IMR-90 (cell line): ENCODE results near the gene NWD2. TPM values are rescaled to one million over a fixed set of nuclear protein-coding genes. Genes with fewer than 3 reads are reported as not detected.

Experiments used
- ATAC-seq: fragments of 200-7000 bp; cut with Tn5 transposase; 2 replicates; pipeline ENCODE4 v1.9.1; 2020; ENCODE audit warnings: low read depth, mild to moderate bottlenecking, moderate library complexity
- BruUV-seq: library from RNA; stranded (reverse); fragments of 400-500 nt; replicated peaks from 2 replicates; lab custom pipeline; 2021; lab: Mats Ljungman, UMichigan
- CTCF ChIA-PET: fragments of 300-600 bp; formaldehyde crosslinking; extraction: SDS; loops from one replicate; lab custom pipeline; 2021; ENCODE audit warnings: antibody characterized with exemption; lab: Yijun Ruan, JAX
- POLR2A ChIA-PET: fragments of 300-600 bp; sonication (Branson Sonifier 250); formaldehyde crosslinking; loops from one replicate; lab custom pipeline; 2022; ENCODE audit warnings: antibody characterized with exemption; ENCODE audit not compliant: unreplicated experiment; lab: Charles Lee
- DNase-seq: peaks from one replicate; pipeline ENCODE4 v3.0.0; 2013
- H2AFZ ChIP-seq: replicated peaks from 2 replicates; pipeline ENCODE3; 2013; ENCODE audit warnings: low read length, mild to moderate bottlenecking; ENCODE audit not compliant: poor library complexity
- H2AK5ac ChIP-seq: 2 replicates; pipeline ENCODE4 v1.6.1; 2013; ENCODE audit warnings: low read depth, low read length, inconsistent platforms
- H2AK9ac ChIP-seq: replicated peaks from 2 replicates; pipeline ENCODE3; 2013; ENCODE audit warnings: mild to moderate bottlenecking, low read depth, low read length, moderate library complexity; ENCODE audit not compliant: poor library complexity
- H2BK120ac ChIP-seq: 2 replicates; pipeline ENCODE4 v1.6.1; 2013; ENCODE audit warnings: low read depth, low read length, inconsistent platforms
- H2BK15ac ChIP-seq: 3 replicates; pipeline ENCODE4 v1.6.1; 2013; ENCODE audit warnings: low read depth, low read length, inconsistent platforms
- H2BK20ac ChIP-seq: 2 replicates; pipeline ENCODE4 v1.6.1; 2013; ENCODE audit warnings: low read depth, mild to moderate bottlenecking, inconsistent platforms, low read length, moderate library complexity
- H2BK5ac ChIP-seq: 2 replicates; pipeline ENCODE4 v1.6.1; 2013; ENCODE audit warnings: mild to moderate bottlenecking, low read depth, low read length, inconsistent platforms; ENCODE audit not compliant: poor library complexity, severe bottlenecking
- H3K14ac ChIP-seq: replicated peaks from 2 replicates; pipeline ENCODE4 v1.6.1; 2013; ENCODE audit warnings: low read depth, low read length, inconsistent platforms
- H3K18ac ChIP-seq: 2 replicates; pipeline ENCODE4 v1.6.1; 2013; ENCODE audit warnings: low read depth, low read length, control low read depth
- H3K23ac ChIP-seq: 2 replicates; pipeline ENCODE4 v1.6.1; 2013; ENCODE audit warnings: low read depth, low read length, inconsistent platforms
- H3K27ac ChIP-seq: 2 replicates; pipeline ENCODE4 v1.5.1; 2013; ENCODE audit warnings: mild to moderate bottlenecking, control low read depth, low read length; ENCODE audit not compliant: insufficient read depth
- H3K27me3 ChIP-seq: 2 replicates; pipeline ENCODE4 v1.6.1; 2013; ENCODE audit warnings: low read length; ENCODE audit not compliant: control insufficient read depth, insufficient read depth
- H3K36me3 ChIP-seq: 2 replicates; pipeline ENCODE4 v1.6.1; 2013; ENCODE audit warnings: low read length, mixed read lengths; ENCODE audit not compliant: control insufficient read depth, insufficient read depth
- H3K4ac ChIP-seq: 2 replicates; pipeline ENCODE4 v1.6.1; 2013; ENCODE audit warnings: low read depth, low read length, inconsistent platforms
- H3K4me1 ChIP-seq: 2 replicates; pipeline ENCODE4 v1.6.1; 2013; ENCODE audit warnings: low read length, mixed read lengths; ENCODE audit not compliant: control insufficient read depth, insufficient read depth
- H3K4me2 ChIP-seq: 2 replicates; pipeline ENCODE4 v1.6.1; 2013; ENCODE audit warnings: low read depth, mild to moderate bottlenecking, control low read depth, low read length, moderate library complexity
- H3K4me3 ChIP-seq: 2 replicates; pipeline ENCODE4 v1.5.1; 2013; ENCODE audit warnings: low read depth, mild to moderate bottlenecking, control low read depth, low read length, moderate library complexity; ENCODE audit not compliant: insufficient read depth
- H3K56ac ChIP-seq: 2 replicates; pipeline ENCODE4 v1.6.1; 2013; ENCODE audit warnings: low read length, inconsistent platforms; ENCODE audit not compliant: insufficient read depth; ENCODE audit errors: extremely low read depth
- H3K79me1 ChIP-seq, 2 experiments: 2 replicates each; pipeline ENCODE4 v1.6.1; 2013; ENCODE audit warnings: low read length in 2 of 2, inconsistent platforms in 1 of 2, low read depth in 1 of 2
- H3K9ac ChIP-seq: 2 replicates; pipeline ENCODE4 v1.6.1; 2013; ENCODE audit warnings: low read depth, low read length, control low read depth
- H3K9me1 ChIP-seq: 2 replicates; pipeline ENCODE4 v1.6.1; 2013; ENCODE audit warnings: low read length, inconsistent platforms; ENCODE audit not compliant: insufficient read depth
- H3K9me3 ChIP-seq: 2 replicates; pipeline ENCODE4 v1.6.1; 2013; ENCODE audit warnings: low read length; ENCODE audit not compliant: control insufficient read depth, insufficient read depth
- H4K20me1 ChIP-seq: 2 replicates; pipeline ENCODE4 v1.6.1; 2013; ENCODE audit warnings: low read length, inconsistent platforms; ENCODE audit not compliant: insufficient read depth
- H4K5ac ChIP-seq: 2 replicates; pipeline ENCODE4 v1.6.1; 2013; ENCODE audit warnings: mild to moderate bottlenecking, low read depth, low read length, control low read depth
- H4K8ac ChIP-seq, 2 experiments: 2 replicates each; pipeline ENCODE4 v1.6.1; 2013; ENCODE audit warnings: low read depth in 2 of 2, low read length in 2 of 2, control low read depth in 1 of 2, inconsistent platforms in 1 of 2
- H4K91ac ChIP-seq: 2 replicates; pipeline ENCODE4 v1.6.1; 2013; ENCODE audit warnings: low read depth, low read length, inconsistent platforms; ENCODE audit not compliant: insufficient read depth
- CEBPB ChIP-seq: IDR thresholded peaks from 2 replicates; pipeline ENCODE4 v1.6.1; 2012; ENCODE audit warnings: low read depth, low read length, improper control_type of control experiment
- CHD1 ChIP-seq: IDR thresholded peaks from 2 replicates; pipeline ENCODE4 v1.6.1; 2012; ENCODE audit warnings: low read depth, low read length, improper control_type of control experiment
- CTCF ChIP-seq: conservative IDR thresholded peaks from 2 replicates; pipeline ENCODE4 v1.5.1; 2012; ENCODE audit warnings: mild to moderate bottlenecking, low read depth, low read length, improper control_type of control experiment
- FOS ChIP-seq: fragments of 150-350 bp; IDR thresholded peaks from 2 replicates; pipeline ENCODE4 v1.6.1; 2016; ENCODE audit warnings: low read depth, low read length
- MAFK ChIP-seq: IDR thresholded peaks from 2 replicates; pipeline ENCODE4 v1.6.1; 2012; ENCODE audit warnings: low read depth, low read length, improper control_type of control experiment
- MAZ ChIP-seq: IDR thresholded peaks from 2 replicates; pipeline ENCODE4 v1.6.1; 2012; ENCODE audit warnings: low read depth, mild to moderate bottlenecking, low read length, improper control_type of control experiment, moderate library complexity, borderline replicate concordance
- MXI1 ChIP-seq: IDR thresholded peaks from 2 replicates; pipeline ENCODE4 v1.6.1; 2012; ENCODE audit warnings: low read depth, mild to moderate bottlenecking, low read length, moderate library complexity, borderline replicate concordance
- NFE2L2 ChIP-seq: fragments of 150-350 bp; IDR thresholded peaks from 2 replicates; pipeline ENCODE4 v1.6.1; 2016; ENCODE audit warnings: low read depth, mild to moderate bottlenecking, low read length
- POLR2A ChIP-seq: IDR thresholded peaks from 2 replicates; pipeline ENCODE4 v1.6.1; 2012; ENCODE audit warnings: mild to moderate bottlenecking, low read depth, low read length
- USF2 ChIP-seq: fragments of 150-350 bp; IDR thresholded peaks from 2 replicates; pipeline ENCODE4 v1.6.1; 2017; ENCODE audit warnings: mild to moderate bottlenecking, antibody characterized with exemption, low read length, low read depth
- WGBS, 2 experiments: methylation state at CpG; one replicate each; pipeline versions ENCODE4 v1.1.5 to v1.1.7; 2013; ENCODE audit warnings: missing lambda C conversion rate in 2 of 2; ENCODE audit not compliant: insufficient read length in 1 of 2; ENCODE audit errors: extremely low coverage in 2 of 2; 5-methylcytosine and 5-hydroxymethylcytosine counted together
- dilution Hi-C: fragments of 300-500 bp; cut with HindIII; formaldehyde crosslinking; loops from one replicate; pipeline ENCODE4 v1.14.3; 2018; ENCODE audit warnings: low sequenced_read_pairs; ENCODE audit not compliant: unreplicated experiment
- in situ Hi-C: fragments of 300-500 bp; cut with MboI; formaldehyde crosslinking; loops from 3 replicates; pipeline ENCODE4 v1.14.3; 2019; ENCODE audit warnings: low sequenced_read_pairs, inconsistent platforms, mixed read lengths
- intact Hi-C: fragments of 100-400 bp; cut with micrococcal nuclease; formaldehyde crosslinking; loops from 2 replicates; pipeline ENCODE4 v1.10.0; 2022
- polyA plus RNA-seq, 3 experiments: library from polyadenylated mRNA; depleted of rRNA; stranded (reverse); fragments of >200 nt; gene quantifications; 2 replicates each; pipeline ENCODE4 v1.2.3, GENCODE V29; 2012; ENCODE audit warnings: low replicate concordance in 1 of 3
- total RNA-seq: library from RNA; depleted of rRNA; stranded (reverse); fragments of >200 nt; gene quantifications from 2 replicates; pipeline ENCODE4 v1.2.3, GENCODE V29; 2012

The NWD2 gene
- total and polyA plus RNA-seq, 2 of the 4 experiments (the other 2 are of a cell fraction), result not detected

DNA sequence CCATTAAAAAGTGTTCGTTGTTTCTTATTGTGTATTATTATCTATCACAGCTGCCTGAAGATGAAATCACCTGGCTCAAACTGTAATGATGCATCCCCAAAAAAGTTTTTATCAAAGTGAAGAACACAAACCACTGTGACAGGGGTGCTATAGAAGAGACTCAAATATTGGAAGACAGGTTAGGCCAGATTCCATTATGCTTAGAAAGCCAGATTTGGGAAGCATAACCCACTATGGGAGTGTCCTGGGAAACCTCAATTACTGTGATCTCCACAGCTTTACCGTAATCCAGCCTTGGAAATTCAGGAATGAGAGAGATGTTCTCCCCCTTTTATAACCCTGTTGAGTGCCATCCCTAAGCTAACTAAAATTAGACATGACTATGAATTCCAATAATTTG lies 114.2 kb downstream of the NWD2 start:
- Histone ChIP-seq H2AK9ac (no peak overlapping the region), H3K27me3 (no peaks in the 10 kb centered on the region), H2BK15ac (no peak overlapping the region), H3K9me3 (peaks cover 3% of the 10 kb centered on the region), H3K9me1 (no peaks in the 10 kb centered on the region), H3K4me2 (no peak overlapping the region), H3K56ac (no peak overlapping the region), H2AK5ac (no peak overlapping the region), H3K36me3 (no peaks in the 10 kb centered on the region), H2BK120ac (no peak overlapping the region), H3K18ac (no peak overlapping the region), H2BK5ac (no peak overlapping the region), H4K5ac (no peak overlapping the region), H3K4me1 (no peaks in the 10 kb centered on the region), H4K8ac (no peak overlapping the region), H3K4ac (no peak overlapping the region), H3K23ac (no peak overlapping the region), H2AFZ (no peak overlapping the region), H3K14ac (no peak overlapping the region), H4K20me1 (no peaks in the 10 kb centered on the region), H3K9ac (no peak overlapping the region), H3K79me1 (no peaks in the 10 kb centered on the region), H4K91ac (no peak overlapping the region), H2BK20ac (no peak overlapping the region), H3K27ac (no peak overlapping the region), H3K4me3 (no peak overlapping the region)
- no peak for ATAC-seq
- dilution Hi-C loops (no loop called here), intact Hi-C loops (no loop called here), in situ Hi-C loops (no loop called here)
- no CpG with 5 or more reads among the region's 2 CpGs for WGBS, 2 experiments
- DNase-seq, result no peak
- BruUV-seq, result no TSS peak
- POLR2A ChIA-PET, result no interaction called here
- TF ChIP-seq USF2 (no peak), CEBPB (no peak), MAFK (no peak), CTCF (no peak), CHD1 (no peak), FOS (no peak), POLR2A (no peak), MXI1 (no peak), NFE2L2 (no peak), MAZ (no peak)
- CTCF ChIA-PET, result no interaction called here
